Left kidney (tissue), 8 donors: ENCODE measurements around the gene TAF5L. TPM values are rescaled to one million over a fixed set of nuclear protein-coding genes. Genes with fewer than 3 reads are reported as not detected.

Experiments used
- DNase-seq: peaks from one replicate; pipeline ENCODE4 v3.0.0-alpha.2; 2013
- long read RNA-seq, 8 donors: transcript quantifications; one replicate each; lab custom pipeline, GENCODE V29; 2026
- polyA plus RNA-seq: library from polyadenylated mRNA; unstranded; fragments of 120-200 nt; gene quantifications from one replicate; pipeline ENCODE4 v1.2.1, GENCODE V29; 2013; ENCODE audit not compliant: insufficient read length

The TAF5L gene
- polyA plus RNA-seq = 20.4 TPM
- long read RNA-seq, donor 1, partial matches to known transcripts = 10 of 14 reads
- long read RNA-seq, donor 1, other reads (novel, unspliced or antisense) = 0 of 14 reads
- long read RNA-seq, donor 2, partial matches to known transcripts = 8 of 9 reads
- long read RNA-seq, donor 2, other reads (novel, unspliced or antisense) = 0 of 9 reads
- long read RNA-seq, donor 3, full-length matches to known transcripts = 2 of 2 reads
- long read RNA-seq, donor 3, partial matches to known transcripts = 0 of 2 reads
- long read RNA-seq, donor 3, other reads (novel, unspliced or antisense) = 0 of 2 reads
- long read RNA-seq, donor 4 = 0 reads
- long read RNA-seq, donor 5, full-length matches to known transcripts = 12 of 12 reads
- long read RNA-seq, donor 5, partial matches to known transcripts = 0 of 12 reads
- long read RNA-seq, donor 5, other reads (novel, unspliced or antisense) = 0 of 12 reads
- long read RNA-seq, donor 6, full-length matches to known transcripts = 5 of 17 reads
- long read RNA-seq, donor 6, partial matches to known transcripts = 12 of 17 reads
- long read RNA-seq, donor 6, other reads (novel, unspliced or antisense) = 0 of 17 reads
- long read RNA-seq, donor 7, full-length matches to known transcripts = 4 of 11 reads
- long read RNA-seq, donor 7, partial matches to known transcripts = 7 of 11 reads
- long read RNA-seq, donor 7, other reads (novel, unspliced or antisense) = 0 of 11 reads
- long read RNA-seq, donor 8 = 0 reads

DNA sequence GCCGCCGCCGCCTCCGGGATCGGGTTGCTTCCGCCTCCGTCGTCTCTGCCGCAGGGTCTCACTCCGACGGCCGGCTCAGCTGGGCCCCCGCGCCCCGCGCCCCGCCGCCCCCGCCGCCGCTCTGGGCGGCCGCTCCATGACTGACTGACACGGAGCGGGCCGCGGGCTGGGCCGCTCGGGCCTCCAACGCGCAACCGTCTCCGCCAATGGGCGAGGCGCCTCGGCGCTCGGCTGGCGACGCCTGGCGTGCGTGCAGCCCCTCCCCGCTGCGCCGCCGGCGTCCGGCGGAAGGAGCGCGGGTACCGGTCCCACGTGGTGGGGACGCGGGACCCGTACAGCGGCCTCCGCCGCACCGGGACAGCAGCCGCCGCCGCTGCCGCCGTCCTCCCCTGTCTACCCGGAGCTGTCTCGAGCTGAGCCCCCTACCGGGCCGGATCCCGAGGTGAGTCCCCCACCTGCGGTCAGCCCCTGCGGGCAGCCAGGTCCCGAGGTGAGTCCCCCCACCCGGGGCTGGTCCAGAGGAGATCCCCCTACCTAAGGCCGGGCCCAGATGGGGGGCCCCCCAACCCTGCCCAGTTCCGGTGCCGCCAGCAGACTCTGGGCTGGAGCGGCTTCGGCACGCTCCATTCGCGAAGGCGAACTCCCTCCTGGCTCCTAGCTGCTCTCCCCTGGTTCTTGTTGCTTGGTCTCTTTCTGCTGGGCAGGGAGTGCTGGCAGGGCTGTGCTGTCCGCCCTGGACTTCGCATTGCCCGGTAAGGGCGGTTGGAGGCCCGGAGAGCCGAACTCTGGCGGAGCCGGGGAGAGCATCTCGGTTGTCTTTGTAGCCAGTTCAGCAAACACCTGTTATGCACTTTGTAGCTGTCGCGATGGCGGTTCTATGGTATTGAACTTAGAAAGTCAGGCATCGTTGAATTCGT lies at the start of gene TAF5L, which contains the start of gene URB2:
TSS of gene TAF5L (minus strand) at position 208 of the 917 bp plus-strand sequence. CDS start 11,640 bp downstream, outside the sequence.
TSS of gene URB2 (plus strand) at position 333 of the 917 bp plus-strand sequence. CDS start 1,387 bp downstream, outside the sequence.
- DNase-seq = peak; percentile 85

DNA sequence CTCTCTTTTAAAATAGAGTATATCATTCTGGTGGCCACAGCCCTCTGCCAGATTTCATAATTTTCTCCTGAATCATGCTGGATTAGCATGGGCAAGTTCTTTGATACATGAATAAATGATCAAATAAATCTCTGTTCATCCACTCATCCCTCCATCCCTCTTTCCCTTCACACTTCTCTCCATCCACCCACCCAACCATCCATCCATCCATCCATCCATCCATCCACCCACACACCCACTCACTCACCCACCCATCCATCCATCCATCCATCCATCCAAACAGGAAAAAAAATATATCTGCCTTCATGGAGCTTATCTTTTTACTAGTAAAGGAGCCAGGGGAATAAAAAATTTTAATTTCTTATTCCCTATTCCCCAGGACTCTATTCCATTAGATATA lies 49.5 kb upstream of the TAF5L start:
- DNase-seq = no peak

DNA sequence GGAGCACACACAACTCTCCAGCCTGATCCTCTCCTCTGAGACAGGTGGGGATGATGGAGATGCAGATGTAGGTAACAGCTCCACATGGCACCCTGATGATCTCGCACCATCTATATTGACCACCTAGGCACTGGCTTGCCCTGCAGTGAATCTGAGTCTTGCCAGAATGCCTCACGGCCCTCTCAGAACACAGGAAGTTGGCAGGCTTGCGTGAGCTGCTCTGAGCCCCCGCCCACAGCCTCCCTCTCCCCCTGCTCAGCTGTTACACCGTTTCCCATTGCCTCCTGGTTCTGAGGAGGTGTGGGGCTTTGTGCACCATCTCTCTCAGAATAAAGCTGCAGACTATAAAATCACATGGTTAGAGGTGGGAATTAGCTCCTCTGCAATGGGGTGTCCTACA lies 48.1 kb upstream of the TAF5L start:
- no peak for DNase-seq

DNA sequence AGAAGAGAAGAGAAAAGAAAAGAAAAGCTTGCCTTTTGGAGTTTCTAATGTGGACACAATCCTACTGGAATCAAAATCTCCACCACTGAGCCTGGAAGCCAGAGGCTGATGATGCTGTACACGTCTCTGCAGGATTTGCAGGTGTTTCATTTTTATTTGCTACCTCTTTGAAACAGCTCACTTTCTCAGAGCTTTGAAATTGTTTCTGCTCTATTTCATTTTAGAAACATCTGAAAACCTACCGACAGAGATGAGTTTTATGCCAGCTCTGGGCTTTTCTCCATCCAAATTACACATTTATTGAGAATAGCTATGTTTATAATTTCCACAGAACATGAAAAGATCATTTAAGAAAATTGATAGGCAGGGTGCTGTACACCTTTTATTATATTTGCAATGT lies 46.3 kb upstream of the TAF5L start:
- DNase-seq = no peak

DNA sequence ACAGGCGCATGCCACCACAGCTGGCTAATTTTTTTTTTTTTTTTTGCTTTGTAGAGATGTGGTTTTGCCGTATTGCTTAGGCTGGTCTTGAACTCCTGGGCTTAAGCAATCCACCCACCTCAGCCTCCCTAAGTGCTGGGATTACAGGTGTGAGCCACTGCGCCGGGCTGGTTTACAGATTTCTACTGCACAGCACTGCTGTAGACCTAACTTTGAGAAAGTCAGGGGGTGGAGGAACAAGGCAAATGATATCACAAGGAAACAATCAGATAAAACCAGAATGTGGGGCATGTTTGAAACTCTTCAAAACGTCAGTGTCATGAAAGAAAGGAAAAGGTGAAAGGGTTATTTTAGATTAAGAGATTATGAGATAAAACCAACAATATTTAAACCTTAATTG lies 45.4 kb upstream of the TAF5L start:
- no peak for DNase-seq

DNA sequence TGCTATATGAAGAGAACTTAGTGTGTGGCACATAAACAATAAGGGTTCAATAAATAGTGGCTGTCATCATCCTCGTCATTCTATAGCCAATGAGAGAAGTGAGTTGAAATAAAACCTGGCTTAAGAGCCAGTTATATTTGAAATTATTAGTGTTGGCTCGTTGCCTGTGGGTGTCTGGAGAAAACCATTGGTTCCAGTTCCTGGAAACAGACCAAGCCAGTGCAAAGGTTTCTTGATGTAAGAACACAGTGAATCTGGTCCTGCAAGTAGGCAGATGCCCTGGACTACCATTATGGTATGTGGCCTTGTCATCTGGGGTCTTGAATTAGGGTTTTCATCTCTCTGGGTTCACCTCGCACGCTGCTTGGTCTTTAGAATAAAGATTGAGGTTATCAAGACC lies 43.4 kb upstream of the TAF5L start:
- no peak for DNase-seq

GRCh38 chr1:229666585-229666984 lies 40.7 kb upstream of the TAF5L start:
- DNase-seq = no peak

DNA sequence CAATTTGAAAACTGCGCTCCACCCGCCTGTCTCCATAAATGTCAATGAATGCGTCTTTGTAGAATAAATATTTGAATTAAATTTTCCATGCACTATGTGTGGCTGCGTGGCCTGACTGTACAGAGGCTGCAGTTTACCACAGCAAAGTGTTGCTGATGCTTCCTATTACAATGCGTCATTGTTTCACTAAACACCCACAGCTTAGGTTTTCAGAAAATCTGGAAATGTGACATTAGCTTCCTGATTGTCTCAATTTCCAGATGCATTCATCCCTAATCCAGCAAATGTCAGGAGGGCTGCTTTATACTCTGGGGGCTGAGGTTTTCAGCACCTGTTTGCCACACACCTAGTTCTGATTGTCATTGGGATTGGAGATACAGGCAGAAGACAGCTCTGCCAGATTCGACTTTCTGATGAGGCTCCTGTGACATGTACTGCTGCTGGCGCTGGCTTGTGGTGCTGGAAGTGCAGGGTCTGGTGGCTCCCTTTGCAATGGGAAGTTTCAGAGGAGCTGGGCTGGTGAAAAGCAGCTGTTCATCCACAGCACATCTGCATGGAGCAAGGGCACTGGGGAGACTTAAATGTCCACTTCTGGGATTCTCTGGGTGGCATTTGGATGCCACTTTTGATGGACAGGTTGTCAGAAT lies 40.1 kb upstream of the TAF5L start:
- DNase-seq = no peak

DNA sequence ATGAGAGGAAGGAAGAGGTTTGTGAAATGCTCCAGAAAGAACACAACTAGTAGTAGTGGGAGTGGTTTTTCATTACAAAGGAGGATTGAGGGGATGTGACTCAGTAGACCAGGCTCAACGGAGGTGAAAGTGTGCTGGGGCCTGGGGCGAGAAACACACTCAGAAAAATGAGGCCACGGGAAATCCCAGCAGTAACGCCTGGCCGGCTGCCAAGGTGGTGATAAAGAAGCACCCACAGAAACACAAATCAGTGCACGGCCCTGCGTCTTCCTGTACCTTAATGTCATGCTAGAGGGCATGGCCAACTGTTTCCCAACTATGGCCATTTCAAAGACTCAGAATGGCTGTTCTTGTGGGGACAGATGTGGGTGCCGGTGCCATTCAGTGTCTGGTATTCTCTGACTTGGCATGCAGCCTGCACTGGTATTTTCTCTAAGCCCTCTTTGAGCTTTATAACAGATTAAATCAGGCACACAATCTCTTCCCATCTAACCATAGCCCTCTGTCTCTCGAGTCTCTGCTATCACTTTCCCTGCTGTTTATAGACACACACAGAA lies 38.3 kb upstream of the TAF5L start:
- no peak for DNase-seq

GRCh38 chr1:229661897-229662296 lies 36.0 kb upstream of the TAF5L start:
- no peak for DNase-seq

DNA sequence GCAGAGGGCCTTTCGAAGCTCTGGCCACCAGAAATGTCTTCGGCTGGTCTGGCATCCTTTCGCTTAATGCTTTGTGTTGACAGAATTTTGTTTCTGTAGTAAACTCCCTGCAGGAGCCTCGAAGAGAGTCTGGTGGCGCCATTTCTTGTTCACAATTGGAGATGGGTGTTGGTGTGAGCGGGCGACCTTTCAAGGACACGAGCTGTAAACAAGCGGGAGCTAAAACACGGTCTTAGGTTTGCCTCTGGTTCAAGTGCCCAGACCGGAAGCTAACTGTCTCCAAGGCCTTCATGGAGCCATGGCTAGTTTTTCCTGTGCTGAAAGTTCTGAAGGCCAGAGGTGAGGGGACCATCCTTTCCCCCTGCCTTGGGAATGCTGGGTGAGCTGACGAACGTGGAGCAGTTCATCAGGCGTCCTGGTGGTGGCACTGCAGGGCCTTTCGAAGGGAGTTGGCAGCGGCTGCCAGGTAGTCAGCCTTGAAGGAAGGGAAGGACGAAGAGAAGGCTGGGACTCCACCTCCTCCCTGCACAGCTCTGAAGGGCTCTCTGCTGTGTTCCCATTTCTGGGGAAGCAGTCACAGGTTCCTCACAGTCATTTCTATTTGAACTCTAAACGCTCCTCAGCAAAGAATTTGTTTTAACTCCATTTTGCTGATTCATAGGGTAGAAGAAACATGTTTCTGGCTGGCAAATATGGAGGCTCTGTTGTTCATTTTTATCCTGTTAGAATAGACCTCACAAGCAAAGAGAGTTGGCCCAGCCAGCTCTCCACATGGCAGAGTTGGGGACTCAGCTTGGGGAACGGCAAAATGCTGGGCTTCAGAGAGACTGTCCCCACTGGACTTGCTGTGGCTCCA lies 35.3 kb upstream of the TAF5L start:
- DNase-seq = peak; percentile 57

GRCh38 chr1:229657993-229658755 lies 32.3 kb upstream of the TAF5L start:
- DNase-seq = no peak

DNA sequence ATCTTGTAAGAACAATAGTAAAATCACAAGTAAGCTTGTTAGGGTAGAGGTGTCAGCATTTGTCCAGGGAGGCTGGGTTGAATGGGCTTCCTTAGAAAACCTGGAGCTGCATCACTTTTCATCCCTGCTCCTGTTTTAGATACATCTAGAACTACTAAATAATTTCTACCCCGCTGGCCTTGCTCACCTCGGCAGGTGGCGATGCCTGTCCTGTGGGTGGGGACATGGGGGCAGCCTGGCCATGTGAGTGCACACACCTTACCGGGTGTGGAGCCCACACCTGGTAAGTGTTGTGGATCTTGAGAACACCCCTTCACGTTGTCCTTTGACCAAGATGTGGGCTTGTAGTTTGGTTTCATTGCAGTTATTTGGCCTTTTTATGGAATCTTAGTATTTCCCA lies 29.9 kb upstream of the TAF5L start:
- no peak for DNase-seq

GRCh38 chr1:229653420-229653819 lies 27.5 kb upstream of the TAF5L start:
- DNase-seq = no peak

DNA sequence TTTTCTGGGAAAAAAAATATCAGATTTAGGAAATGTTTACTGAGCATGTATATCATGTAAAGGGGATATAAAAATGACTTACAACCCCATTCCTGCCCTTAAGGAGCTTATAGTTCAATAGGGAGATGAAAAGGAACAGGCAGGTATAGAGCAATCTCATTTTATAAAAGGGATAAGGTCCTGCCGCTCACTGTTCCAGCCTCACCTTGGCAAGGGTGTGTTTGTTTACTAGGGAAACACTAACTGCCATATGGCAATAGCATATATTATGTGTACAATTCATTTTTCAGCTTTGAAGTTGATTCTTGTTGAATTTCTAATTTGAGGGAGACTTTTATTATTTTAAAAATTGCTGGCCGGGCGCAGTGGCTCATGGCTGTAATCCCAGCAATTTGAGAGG lies 25.6 kb upstream of the TAF5L start:
- no peak for DNase-seq

DNA sequence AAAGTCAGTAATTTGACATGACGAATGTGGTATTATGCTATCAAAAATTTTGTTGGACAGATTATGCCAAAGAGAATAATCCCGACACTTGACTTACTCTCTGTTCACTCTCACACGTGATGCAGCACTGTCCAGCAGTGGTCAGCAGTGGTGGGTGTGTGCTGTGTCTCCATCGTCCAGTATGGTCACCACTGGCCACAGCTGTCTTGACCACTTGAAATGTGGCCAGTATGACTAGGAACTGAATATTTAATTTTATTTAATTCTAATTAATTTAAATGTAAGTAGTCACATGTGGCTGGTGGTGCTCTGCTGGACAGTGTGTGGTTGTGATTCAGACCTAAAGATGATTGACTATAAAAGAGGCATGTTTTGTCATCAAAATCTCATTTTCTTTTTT lies 24.1 kb upstream of the TAF5L start:
- DNase-seq = no peak

DNA sequence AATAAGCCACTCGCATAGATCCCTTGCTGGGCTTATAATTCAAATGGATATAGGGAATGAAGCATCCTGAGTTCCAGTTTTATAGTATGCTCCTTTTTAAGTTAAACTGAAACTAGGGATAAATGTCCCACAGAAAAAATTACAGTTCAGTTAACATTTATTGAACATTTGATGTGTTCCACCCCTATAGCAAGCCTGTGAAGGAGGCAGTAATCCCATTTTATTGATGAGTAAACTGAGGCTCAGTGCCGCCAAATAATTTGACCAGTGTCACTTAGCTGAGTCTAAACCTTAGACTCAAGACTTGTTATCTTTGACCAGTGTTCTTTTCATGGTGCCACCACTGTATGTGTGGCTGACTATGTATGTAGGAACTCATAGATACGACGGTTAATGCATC lies 22.5 kb upstream of the TAF5L start:
- no peak for DNase-seq

DNA sequence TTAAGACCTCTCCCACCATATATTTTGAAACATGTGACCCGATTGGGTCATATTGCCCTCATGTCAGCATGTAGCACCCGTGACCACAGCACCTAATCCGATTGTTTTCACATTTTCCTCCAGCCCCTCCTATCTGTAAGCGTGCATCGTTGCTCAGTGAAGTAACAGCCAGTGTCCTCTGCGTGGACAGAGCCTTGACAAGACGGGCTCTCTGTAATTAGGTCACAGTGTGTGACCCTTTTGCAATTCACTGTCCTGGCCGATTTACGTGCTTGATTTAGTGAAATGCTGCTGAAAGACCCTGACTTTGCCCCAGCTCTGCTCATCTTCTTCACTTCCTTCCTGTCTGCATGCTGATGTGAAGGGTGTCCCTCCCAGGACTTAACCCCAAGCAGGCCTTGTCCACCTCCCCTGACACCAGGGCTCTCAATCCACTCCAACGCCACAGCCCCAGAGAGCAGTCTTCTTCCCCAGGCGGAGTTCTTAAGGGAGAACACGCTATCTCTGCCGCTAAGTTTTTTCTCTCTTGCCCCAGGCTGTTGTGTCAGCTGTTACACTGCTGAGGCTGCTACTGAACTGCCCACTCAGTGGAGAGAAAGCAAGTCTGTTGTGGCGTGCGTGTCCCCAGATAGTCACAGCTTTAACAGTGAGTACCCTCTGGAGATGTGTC lies 19.5 kb upstream of the TAF5L start:
- DNase-seq = no peak
